ENCODE measurements around the gene XXYLT1.
"Not testable (repeated sequence)": the region's sequence is repeated elsewhere in the genome, so short reads cannot be mapped to it uniquely, and the experiment has no call there.

Gene XXYLT1

DNA sequence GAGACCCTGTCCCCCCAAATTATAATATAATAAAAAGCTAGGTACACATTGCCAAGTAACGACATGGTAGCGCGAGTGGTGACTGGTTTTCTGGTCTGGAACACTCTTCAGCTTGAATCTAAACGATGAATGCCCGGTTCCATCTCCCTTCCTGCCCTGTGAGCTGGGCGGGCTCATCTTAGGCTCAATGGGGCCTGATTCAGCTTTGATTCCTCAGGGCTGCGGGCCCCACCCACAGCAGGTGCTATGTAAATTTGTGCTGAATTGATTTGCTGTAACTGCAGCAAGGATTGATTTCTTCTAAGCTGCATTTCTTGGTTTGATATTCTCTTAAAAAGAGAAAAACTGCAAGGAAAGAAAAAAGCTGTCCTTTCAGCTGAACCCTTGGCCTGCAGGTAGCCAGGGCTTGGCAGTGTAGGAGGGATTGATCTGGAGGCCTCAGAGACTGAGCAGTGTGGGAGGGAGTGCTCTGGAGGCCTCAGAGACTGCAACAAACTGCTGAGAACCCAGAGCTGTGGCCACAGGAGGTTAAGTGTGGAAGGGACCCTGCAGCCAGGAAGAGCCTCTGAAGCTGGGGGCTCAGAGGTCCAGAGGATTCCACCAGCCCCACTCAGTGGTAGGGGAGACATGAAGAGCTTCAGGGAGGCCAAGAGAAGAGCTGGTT lies 231.6 kb downstream of the XXYLT1 start:
- Histone ChIP-seq H3K9me3 (ENCODE audit: severe bottlenecking) (no peaks in the 10 kb centered on the region), H3K27me3 (ENCODE audit: insufficient read depth, poor library complexity, severe bottlenecking) (no peaks in the 10 kb centered on the region), H3K4me3 (ENCODE audit: severe bottlenecking) (no peak overlapping the region), H3K4me1 (ENCODE audit: insufficient read depth, poor library complexity, severe bottlenecking) (peaks cover 18% of the 10 kb centered on the region), H3K36me3 (ENCODE audit: low read depth) (no peaks in the 10 kb centered on the region), H3K27ac (ENCODE audit: poor library complexity, severe bottlenecking) (no peak overlapping the region)
- no peak for DNase-seq (ENCODE audit: low spot score)
- no peak for ATAC-seq (ENCODE audit: low read depth)
- TF ChIP-seq CTCF (IDR thresholded peaks at IDR 0.05; ENCODE audit: poor library complexity, severe bottlenecking): no peak

DNA sequence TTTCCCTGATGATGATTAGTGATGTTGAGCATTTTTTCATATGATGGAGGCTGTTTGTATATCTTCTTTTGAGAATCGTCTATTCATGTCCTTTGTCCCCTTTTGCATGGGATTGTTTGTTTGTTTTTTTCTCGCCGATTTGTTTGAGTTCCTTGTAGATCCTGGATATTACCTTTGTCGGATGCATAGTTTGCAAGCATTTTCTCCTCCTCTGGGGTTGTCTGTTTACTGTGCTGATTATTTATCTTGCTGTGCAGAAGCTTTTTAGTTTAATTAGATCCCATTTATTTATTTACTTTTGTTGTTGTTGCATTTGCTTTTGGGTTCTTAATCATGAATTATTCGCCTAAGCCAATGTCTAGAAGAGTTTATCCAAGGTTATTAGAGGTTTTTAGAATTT lies 232.8 kb downstream of the XXYLT1 start:
- H3K4me1 ChIP-seq (ENCODE audit: insufficient read depth, poor library complexity, severe bottlenecking): peaks cover 26% of the 10 kb centered on the region
- H3K27ac ChIP-seq (ENCODE audit: poor library complexity, severe bottlenecking): no peak overlapping the region
- TF ChIP-seq CTCF (IDR thresholded peaks at IDR 0.05; ENCODE audit: poor library complexity, severe bottlenecking): no peak
- ATAC-seq (ENCODE audit: low read depth) (no peak), DNase-seq (ENCODE audit: low spot score) (no peak)
- H3K36me3 ChIP-seq (ENCODE audit: low read depth): no peaks in the 10 kb centered on the region
- H3K27me3 ChIP-seq (ENCODE audit: insufficient read depth, poor library complexity, severe bottlenecking): no peaks in the 10 kb centered on the region
- no peaks in the 10 kb centered on the region for H3K9me3 ChIP-seq (ENCODE audit: severe bottlenecking)
- H3K4me3 ChIP-seq (ENCODE audit: severe bottlenecking): no peak overlapping the region

DNA sequence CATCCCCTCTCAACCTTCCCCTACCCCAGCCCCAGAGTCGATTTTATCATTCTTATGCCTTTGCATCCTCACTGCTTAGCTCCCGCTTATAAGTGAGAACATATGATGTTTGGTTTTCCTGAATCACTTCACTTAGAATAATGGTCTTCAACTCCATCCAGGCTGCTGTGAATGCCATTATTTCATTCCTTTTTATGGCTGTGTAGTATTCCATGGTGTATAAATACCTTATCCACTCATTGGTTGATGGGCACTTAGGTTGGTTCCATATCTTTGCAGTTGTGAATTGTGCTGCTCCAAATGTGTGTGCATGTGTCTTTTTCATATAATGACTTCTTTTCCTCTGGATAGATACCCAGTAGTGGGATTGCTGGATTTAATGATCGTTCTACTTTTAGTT lies 233.4 kb downstream of the XXYLT1 start:
- peaks cover 27% of the 10 kb centered on the region for H3K4me1 ChIP-seq (ENCODE audit: insufficient read depth, poor library complexity, severe bottlenecking)
- H3K27ac ChIP-seq (ENCODE audit: poor library complexity, severe bottlenecking); H3K4me3 ChIP-seq (ENCODE audit: severe bottlenecking); H3K27me3 ChIP-seq (ENCODE audit: insufficient read depth, poor library complexity, severe bottlenecking); ATAC-seq (ENCODE audit: low read depth); H3K9me3 ChIP-seq (ENCODE audit: severe bottlenecking); DNase-seq (ENCODE audit: low spot score); H3K36me3 ChIP-seq (ENCODE audit: low read depth): not testable (repeated sequence)

- no peak for DNase-seq (ENCODE audit: low spot score)
- no peak for ATAC-seq (ENCODE audit: low read depth)
- no peaks in the 10 kb centered on the region for H3K27me3 ChIP-seq (ENCODE audit: insufficient read depth, poor library complexity, severe bottlenecking)
- H3K27ac ChIP-seq (ENCODE audit: poor library complexity, severe bottlenecking): no peak overlapping the region
- H3K4me1 ChIP-seq (ENCODE audit: insufficient read depth, poor library complexity, severe bottlenecking): peaks cover 31% of the 10 kb centered on the region
- no peak for TF ChIP-seq CTCF (IDR thresholded peaks at IDR 0.05; ENCODE audit: poor library complexity, severe bottlenecking)
- H3K9me3 ChIP-seq (ENCODE audit: severe bottlenecking): no peaks in the 10 kb centered on the region
- no peaks in the 10 kb centered on the region for H3K36me3 ChIP-seq (ENCODE audit: low read depth)
- H3K4me3 ChIP-seq (ENCODE audit: severe bottlenecking): no peak overlapping the region
Observed at GRCh38 chr3:195036974-195037373, 234.0 kb downstream of the XXYLT1 start.

- ATAC-seq (ENCODE audit: low read depth) (no peak), DNase-seq (ENCODE audit: low spot score) (no peak)
- Histone ChIP-seq H3K9me3 (ENCODE audit: severe bottlenecking) (no peaks in the 10 kb centered on the region), H3K4me1 (ENCODE audit: insufficient read depth, poor library complexity, severe bottlenecking) (peaks cover 33% of the 10 kb centered on the region), H3K4me3 (ENCODE audit: severe bottlenecking) (no peak overlapping the region), H3K36me3 (ENCODE audit: low read depth) (no peaks in the 10 kb centered on the region), H3K27ac (ENCODE audit: poor library complexity, severe bottlenecking) (no peak overlapping the region), H3K27me3 (ENCODE audit: insufficient read depth, poor library complexity, severe bottlenecking) (no peaks in the 10 kb centered on the region)
- TF ChIP-seq CTCF (IDR thresholded peaks at IDR 0.05; ENCODE audit: poor library complexity, severe bottlenecking): no peak
Observed at GRCh38 chr3:195036574-195036973, 234.4 kb downstream of the XXYLT1 start.

Data from RWPE2 (cell line).